Activated CD8-positive, alpha-beta T cell treated with anti-CD3 and anti-CD28 coated beads for 36 hours (primary cell): ENCODE results near the gene LRP8. TPM values are rescaled to one million over a fixed set of nuclear protein-coding genes. Genes with fewer than 3 reads are reported as not detected.
A peak's percentile ranks its signal among the peaks of the same experiment; 100 is the strongest.

Experiments
- ATAC-seq: fragments of 200-7000 bp; cut with Tn5 transposase; one replicate; pipeline ENCODE4 v1.10.0; 2021; ENCODE audit warnings: mild to moderate bottlenecking, moderate library complexity
- CTCF ChIA-PET: fragments of 350-600 bp; sonication (Branson Sonifier 250); formaldehyde crosslinking; loops from one replicate; lab custom pipeline; 2021; ENCODE audit warnings: antibody characterized with exemption; lab: Charles Lee
- POLR2A ChIA-PET: fragments of 350-600 bp; sonication (Branson Sonifier 250); formaldehyde crosslinking; loops from one replicate; lab custom pipeline; 2021; ENCODE audit warnings: antibody characterized with exemption; lab: Charles Lee
- DNase-seq: peaks from one replicate; pipeline ENCODE4 v3.0.0-alpha.2; 2020
- H3K27ac Mint-ChIP-seq: one replicate; pipeline ENCODE4 v1.8.0; 2021; ENCODE audit warnings: mild to moderate bottlenecking, mixed read lengths
- H3K27me3 Mint-ChIP-seq: one replicate; pipeline ENCODE4 v1.8.0; 2021; ENCODE audit warnings: mixed read lengths
- H3K36me3 Mint-ChIP-seq: one replicate; pipeline ENCODE4 v1.8.0; 2021; ENCODE audit warnings: low read depth, mixed read lengths
- H3K4me1 Mint-ChIP-seq: one replicate; pipeline ENCODE4 v1.8.0; 2021; ENCODE audit warnings: low read depth, mixed read lengths
- H3K4me3 Mint-ChIP-seq: one replicate; pipeline ENCODE4 v1.8.0; 2021; ENCODE audit warnings: mild to moderate bottlenecking, moderate library complexity, mixed read lengths
- H3K9me3 Mint-ChIP-seq: one replicate; pipeline ENCODE4 v1.8.0; 2021; ENCODE audit warnings: mixed read lengths
- CTCF ChIP-seq: fragments of 200-600 bp; IDR thresholded peaks from one replicate; pipeline ENCODE4 v1.8.0; 2022; ENCODE audit warnings: antibody characterized with exemption, mild to moderate bottlenecking
- intact Hi-C: fragments of 100-400 bp; cut with micrococcal nuclease; formaldehyde crosslinking; loops from one replicate; pipeline ENCODE4 v1.10.0; 2022
- total RNA-seq, 2 experiments: library from RNA; stranded (reverse); gene quantifications; one replicate each; pipeline ENCODE4 v1.2.3, GENCODE V29; 2021

LRP8 gene
- total RNA-seq, 2 experiments from 2014 or later: 39.9 to 41.6 TPM

DNA sequence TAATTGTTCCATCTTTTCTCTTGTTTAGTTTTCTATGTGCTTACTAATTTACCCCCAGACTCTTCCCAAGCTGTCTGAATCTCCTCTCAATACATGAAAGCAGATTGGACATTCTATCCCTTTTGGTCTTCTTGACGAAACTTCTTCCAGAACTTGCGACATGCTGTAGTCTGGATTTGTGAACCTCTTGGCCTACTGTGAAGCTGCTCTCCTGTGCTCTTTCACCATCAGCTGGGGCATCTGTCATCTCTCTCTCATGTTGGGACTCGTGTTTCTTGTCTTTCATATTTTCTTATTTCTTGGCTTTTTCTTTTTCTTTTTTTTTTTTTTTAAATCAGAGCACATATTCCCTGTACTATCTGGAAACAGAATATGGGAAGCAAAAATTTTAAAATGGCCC, 124.4 kb downstream of the LRP8 start:
- intact Hi-C loops: no loop called here
- H3K27ac Mint-ChIP-seq: no peak overlapping the region
- DNase-seq (no peak), ATAC-seq (no peak)
- H3K4me1 Mint-ChIP-seq: peaks cover 6% of the 10 kb centered on the region
- no peak overlapping the region for H3K4me3 Mint-ChIP-seq
- H3K9me3 Mint-ChIP-seq: peaks cover 12% of the 10 kb centered on the region
- CTCF ChIA-PET: no interaction called here
- H3K27me3 Mint-ChIP-seq: no peaks in the 10 kb centered on the region
- peaks cover 57% of the 10 kb centered on the region for H3K36me3 Mint-ChIP-seq
- no peak for TF ChIP-seq CTCF
- POLR2A ChIA-PET: interaction anchor here (0.6 kb wide), 1 partner anchor 16 kb away, joined by 3 read pairs; no protein-coding TSS in a partner anchor

- H3K4me3 Mint-ChIP-seq: peak overlapping the region; percentile 99
- ChIA-PET POLR2A (interaction anchor here (1.2 to 1.8 kb wide), 3 partner anchors 19 to 30 kb away, joined by 4 to 5 read pairs (median 5); partner anchors contain the start of gene CZIB), CTCF (interaction anchor here (1.3 to 1.7 kb wide), 3 partner anchors 12 to 17 kb away, joined by 3 to 10 read pairs (median 3); no protein-coding TSS in a partner anchor)
- H3K27ac Mint-ChIP-seq: peak overlapping the region; percentile 98
- DNase-seq (no peak), ATAC-seq (no peak)
- no peaks in the 10 kb centered on the region for H3K27me3 Mint-ChIP-seq
- peaks cover 27% of the 10 kb centered on the region for H3K4me1 Mint-ChIP-seq
- TF ChIP-seq CTCF: no peak
- intact Hi-C loops: no loop called here
- peaks cover 29% of the 10 kb centered on the region for H3K36me3 Mint-ChIP-seq
- no peaks in the 10 kb centered on the region for H3K9me3 Mint-ChIP-seq
Measured at GRCh38 chr1:53198241-53198651, 129.6 kb downstream of the LRP8 start.

DNA sequence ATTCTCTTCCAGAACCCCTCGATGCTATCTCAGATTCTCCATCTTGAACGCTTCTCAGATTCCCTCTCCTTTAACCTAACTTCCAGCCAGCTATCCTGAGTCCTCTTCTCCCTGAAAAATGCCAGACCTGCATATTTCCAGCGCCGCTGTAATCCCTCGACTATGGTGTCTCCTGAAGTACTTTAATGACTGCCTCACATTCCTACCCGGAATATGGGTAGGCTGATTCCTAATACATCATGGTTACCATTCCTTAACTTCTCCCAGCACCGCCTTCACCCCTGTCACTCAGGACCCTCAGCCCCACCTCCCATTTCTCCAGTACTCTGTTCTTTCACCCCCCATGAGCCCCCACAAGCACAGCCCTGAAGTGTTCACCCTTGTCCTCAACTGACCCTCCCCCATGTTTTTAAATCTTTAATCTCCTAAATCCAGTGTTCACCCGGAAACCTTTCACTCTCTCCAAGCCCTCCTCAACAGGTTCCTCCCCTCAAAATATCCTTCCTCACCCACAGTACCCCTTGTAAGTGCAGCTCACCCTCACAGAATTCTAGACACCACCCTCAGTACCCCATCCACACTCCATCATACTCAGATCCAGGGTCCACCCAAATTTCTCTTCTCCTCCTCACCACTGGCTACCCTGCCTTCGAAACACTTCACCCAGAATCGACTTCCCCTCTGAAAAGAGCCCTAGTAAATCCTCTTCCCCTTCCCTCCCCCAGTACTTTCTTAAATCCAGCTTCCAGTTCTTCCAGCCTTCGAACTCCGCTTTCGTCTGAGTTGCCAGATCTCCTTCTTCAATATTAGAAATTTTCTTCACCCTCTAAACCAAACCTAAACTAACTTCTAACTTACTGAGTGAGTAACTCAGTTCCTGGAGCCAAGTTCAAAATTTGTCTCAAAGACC, 130.3 kb downstream of the LRP8 start:
- Mint-ChIP-seq H3K4me3 (peak overlapping the region; percentile 99), H3K27ac (peak overlapping the region; percentile 98), H3K4me1 (peaks cover 27% of the 10 kb centered on the region), H3K9me3 (no peaks in the 10 kb centered on the region), H3K27me3 (no peaks in the 10 kb centered on the region), H3K36me3 (peaks cover 23% of the 10 kb centered on the region)
- intact Hi-C loops: no loop called here
- no peak for TF ChIP-seq CTCF
- ATAC-seq (no peak), DNase-seq (no peak)
- POLR2A ChIA-PET: interaction anchor here (1.2 to 3.1 kb wide), 4 partner anchors 19 to 31 kb away, joined by 4 to 15 read pairs (median 5); partner anchors contain the start of gene CZIB
- CTCF ChIA-PET: interaction anchor here (1.3 to 1.5 kb wide), 2 partner anchors 11 to 15 kb away, joined by 3 read pairs; no protein-coding TSS in a partner anchor

GRCh38 chr1:53196485-53197290, 131.2 kb downstream of the LRP8 start, which contains the start of gene CPT2:
Gene CPT2 (plus strand): TSS chr1:53196824. CDS start chr1:53196944, 120 bp downstream.
- ChIA-PET POLR2A (interaction anchor here (0.5 to 3.1 kb wide), 8 partner anchors 8 to 306 kb away, joined by 3 to 15 read pairs (median 4); partner anchors contain the start of gene CZIB), CTCF (interaction anchor here (1.4 to 4.7 kb wide), 3 partner anchors 11 to 17 kb away, joined by 5 to 30 read pairs (median 27); no protein-coding TSS in a partner anchor)
- ATAC-seq (peak; percentile 99), DNase-seq (peak; percentile 96)
- Mint-ChIP-seq H3K9me3 (no peaks in the 10 kb centered on the region), H3K27me3 (no peaks in the 10 kb centered on the region), H3K36me3 (peaks cover 17% of the 10 kb centered on the region), H3K27ac (peak within 1 kb of the TSS; percentile 98), H3K4me1 (peaks cover 27% of the 10 kb centered on the region), H3K4me3 (peak within 1 kb of the TSS; percentile 99)
- TF ChIP-seq CTCF: no peak
- intact Hi-C loops: no loop called here
